Measurements from ENCODE around the gene UBE2R2.
"Not testable (repeated sequence)": the region's sequence is repeated elsewhere in the genome, so short reads cannot be mapped to it uniquely, and the experiment has no call there.

UBE2R2 gene

GRCh38 chr9:33799928-33800704 lies 16.8 kb upstream of the UBE2R2 start:
- no peak for DNase-seq

GRCh38 chr9:33800886-33801285 lies 16.1 kb upstream of the UBE2R2 start:
- no peak for DNase-seq

GRCh38 chr9:33801943-33802500 lies 14.9 kb upstream of the UBE2R2 start:
- not testable (repeated sequence) for DNase-seq

GRCh38 chr9:33804196-33804595 lies 12.8 kb upstream of the UBE2R2 start:
- DNase-seq, result not testable (repeated sequence)

GRCh38 chr9:33807156-33807555 lies 9.8 kb upstream of the UBE2R2 start:
- not testable (repeated sequence) for DNase-seq

GRCh38 chr9:33808979-33809322 lies 8.0 kb upstream of the UBE2R2 start:
- DNase-seq, result not testable (repeated sequence)

- no peak for DNase-seq
Measured at GRCh38 chr9:33809506-33809905, 7.5 kb upstream of the UBE2R2 start.

- no peak for DNase-seq
Measured at GRCh38 chr9:33813712-33814641, 3.0 kb upstream of the UBE2R2 start.

- no peak for DNase-seq
Measured at GRCh38 chr9:33815781-33816180, 1.2 kb upstream of the UBE2R2 start.

GRCh38 chr9:33817327-33818166 lies 587 bp downstream of the UBE2R2 start:
- peak; percentile 48 for DNase-seq

GRCh38 chr9:33818167-33818846 lies 1.3 kb downstream of the UBE2R2 start:
- DNase-seq, result no peak

- no peak for DNase-seq
Measured at GRCh38 chr9:33818847-33819500, 2.0 kb downstream of the UBE2R2 start.

- no peak for DNase-seq
Measured at GRCh38 chr9:33820231-33820745, 3.3 kb downstream of the UBE2R2 start.

GRCh38 chr9:33823801-33824200 lies 6.8 kb downstream of the UBE2R2 start:
- no peak for DNase-seq

GRCh38 chr9:33827285-33827684 lies 10.3 kb downstream of the UBE2R2 start:
- not testable (repeated sequence) for DNase-seq

- not testable (repeated sequence) for DNase-seq
Measured at GRCh38 chr9:33829641-33830230, 12.8 kb downstream of the UBE2R2 start.

- DNase-seq, result no peak
Measured at GRCh38 chr9:33835625-33836260, 18.8 kb downstream of the UBE2R2 start.

- DNase-seq, result not testable (repeated sequence)
Measured at GRCh38 chr9:33836261-33836660, 19.3 kb downstream of the UBE2R2 start.

GRCh38 chr9:33837138-33837537 lies 20.2 kb downstream of the UBE2R2 start:
- DNase-seq, result no peak

- DNase-seq, result no peak
Measured at GRCh38 chr9:33840381-33840780, 23.4 kb downstream of the UBE2R2 start.
